Panc1 (cell line): ENCODE data around the gene SRP68. TPM values are rescaled to one million over a fixed set of nuclear protein-coding genes. Genes with fewer than 3 reads are reported as not detected.

Experiments used
- ATAC-seq: fragments of 200-7000 bp; cut with Tn5 transposase; 2 replicates; pipeline ENCODE4 v1.9.1; 2020; ENCODE audit warnings: mild to moderate bottlenecking, moderate library complexity
- BruUV-seq: library from RNA; stranded (reverse); fragments of 400-500 nt; replicated peaks from 2 replicates; lab custom pipeline; 2021; lab: Mats Ljungman, UMichigan
- CTCF ChIA-PET: fragments of 300-600 bp; sonication (Branson Sonifier 250); formaldehyde crosslinking; loops from one replicate; lab custom pipeline; 2022; ENCODE audit warnings: antibody characterized with exemption; lab: Charles Lee
- POLR2A ChIA-PET: fragments of 300-600 bp; sonication (Branson Sonifier 250); formaldehyde crosslinking; loops from one replicate; lab custom pipeline; 2022; ENCODE audit warnings: antibody characterized with exemption; lab: Charles Lee
- DNase-seq: peaks from one replicate; pipeline ENCODE4 v3.0.0-alpha.2; 2010; ENCODE audit warnings: low read depth, low spot score
- H3K27ac ChIP-seq: 2 replicates; pipeline ENCODE4 v1.5.1; 2011; ENCODE audit warnings: mild to moderate bottlenecking, low read length, inconsistent platforms
- H3K27me3 ChIP-seq: fragments of 200-500 bp; sonication (Bioruptor generic); 2 replicates; pipeline ENCODE4 v1.6.0; 2014; ENCODE audit warnings: low read length, inconsistent platforms; ENCODE audit not compliant: control insufficient read depth, insufficient read depth
- H3K36me3 ChIP-seq: fragments of 200-500 bp; sonication (Bioruptor generic); 2 replicates; pipeline ENCODE4 v1.5.1; 2014; ENCODE audit warnings: inconsistent platforms, mild to moderate bottlenecking, low read length, moderate library complexity; ENCODE audit not compliant: control insufficient read depth, insufficient read depth
- H3K4me1 ChIP-seq: 2 replicates; pipeline ENCODE4 v1.5.1; 2011; ENCODE audit warnings: inconsistent platforms, mild to moderate bottlenecking, low read length, moderate library complexity; ENCODE audit not compliant: control insufficient read depth, insufficient read depth
- H3K4me3 ChIP-seq, 2 experiments: 2 replicates each; pipeline ENCODE4 v1.5.1; 2011 to 2012; ENCODE audit warnings: low read depth in 2 of 2, low read length in 2 of 2, mild to moderate bottlenecking in 2 of 2, inconsistent platforms in 1 of 2, moderate library complexity in 1 of 2
- H3K9me3 ChIP-seq: fragments of 200-500 bp; sonication (Bioruptor generic); 2 replicates; pipeline ENCODE4 v1.5.1; 2014; ENCODE audit warnings: low read depth, mild to moderate bottlenecking, inconsistent platforms, low read length, moderate library complexity; ENCODE audit not compliant: control insufficient read depth, insufficient read depth
- POLR2AphosphoS5 ChIP-seq: IDR thresholded peaks from 2 replicates; pipeline ENCODE4 v1.6.1; 2012; ENCODE audit warnings: mild to moderate bottlenecking, low read depth, low read length, moderate library complexity
- REST ChIP-seq, 2 experiments: IDR thresholded peaks; 2 replicates each; pipeline ENCODE4 v1.6.1; 2011 to 2012; ENCODE audit warnings: low read depth in 2 of 2, control low read depth in 1 of 2, low read length in 1 of 2, mild to moderate bottlenecking in 1 of 2, moderate library complexity in 1 of 2; ENCODE audit not compliant: insufficient read depth in 1 of 2
- SIN3A ChIP-seq: IDR thresholded peaks from 2 replicates; pipeline ENCODE4 v1.6.1; 2012; ENCODE audit warnings: low read depth, mild to moderate bottlenecking, low read length, moderate library complexity, borderline replicate concordance; ENCODE audit not compliant: insufficient read depth
- TCF7L2 ChIP-seq: IDR thresholded peaks from 2 replicates; pipeline ENCODE4 v1.6.1; 2011; ENCODE audit warnings: mild to moderate bottlenecking, low read depth, low read length, inconsistent platforms
- in situ Hi-C: cut with HindIII; loops from 2 replicates; pipeline ENCODE4 v1.10.0; 2016; ENCODE audit warnings: low sequenced_read_pairs, low pct_unique_long_range_greater_than_20kb
- intact Hi-C: fragments of 100-400 bp; cut with micrococcal nuclease; formaldehyde crosslinking; loops from one replicate; pipeline ENCODE4 v1.10.0; 2022; ENCODE audit not compliant: unreplicated experiment
- total RNA-seq: library from RNA; stranded (reverse); gene quantifications from one replicate; pipeline ENCODE4 v1.2.1, GENCODE V29; 2021; ENCODE audit not compliant: unreplicated experiment
- TF ChIP-seq, protein P1 (sequence below): fragments of 450-650 bp; IDR thresholded peaks from 2 replicates; pipeline ENCODE4 v1.5.1; 2017; ENCODE audit warnings: mild to moderate bottlenecking

The SRP68 gene
- total RNA-seq, 1 experiment from 2014 or later: 100 TPM

- intact Hi-C loops (no loop called here), in situ Hi-C loops (no loop called here)
- Histone ChIP-seq H3K27ac (no peak overlapping the region), H3K4me3 (no peak overlapping the region), H3K9me3 (no peaks in the 10 kb centered on the region), H3K36me3 (0 out of 2 replicates have a peak, but pooled peaks cover 3% of the 10 kb centered on the region), H3K4me1 (peaks cover 10% of the 10 kb centered on the region), H3K27me3 (no peaks in the 10 kb centered on the region)
- TF ChIP-seq REST (IDR thresholded peaks at IDR 0.05; ENCODE audit: insufficient read depth in 1 of 2, low read depth in 2 of 2, low read length in 1 of 2) (no peak), POLR2AphosphoS5 (no peak), SIN3A (no peak), TCF7L2 (no peak)
- TF ChIP-seq, protein P1, sequence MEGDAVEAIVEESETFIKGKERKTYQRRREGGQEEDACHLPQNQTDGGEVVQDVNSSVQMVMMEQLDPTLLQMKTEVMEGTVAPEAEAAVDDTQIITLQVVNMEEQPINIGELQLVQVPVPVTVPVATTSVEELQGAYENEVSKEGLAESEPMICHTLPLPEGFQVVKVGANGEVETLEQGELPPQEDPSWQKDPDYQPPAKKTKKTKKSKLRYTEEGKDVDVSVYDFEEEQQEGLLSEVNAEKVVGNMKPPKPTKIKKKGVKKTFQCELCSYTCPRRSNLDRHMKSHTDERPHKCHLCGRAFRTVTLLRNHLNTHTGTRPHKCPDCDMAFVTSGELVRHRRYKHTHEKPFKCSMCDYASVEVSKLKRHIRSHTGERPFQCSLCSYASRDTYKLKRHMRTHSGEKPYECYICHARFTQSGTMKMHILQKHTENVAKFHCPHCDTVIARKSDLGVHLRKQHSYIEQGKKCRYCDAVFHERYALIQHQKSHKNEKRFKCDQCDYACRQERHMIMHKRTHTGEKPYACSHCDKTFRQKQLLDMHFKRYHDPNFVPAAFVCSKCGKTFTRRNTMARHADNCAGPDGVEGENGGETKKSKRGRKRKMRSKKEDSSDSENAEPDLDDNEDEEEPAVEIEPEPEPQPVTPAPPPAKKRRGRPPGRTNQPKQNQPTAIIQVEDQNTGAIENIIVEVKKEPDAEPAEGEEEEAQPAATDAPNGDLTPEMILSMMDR: no peak
- no peak for DNase-seq
- no TSS peak for BruUV-seq
- CTCF ChIA-PET: no interaction called here
- POLR2A ChIA-PET: interaction anchor here (0.7 kb wide), 1 partner anchor 82 kb away, joined by 3 read pairs; no protein-coding TSS in a partner anchor
- ATAC-seq: peak; percentile 22
Observed at GRCh38 chr17:76079956-76080767, 7.8 kb upstream of the SRP68 start.

GRCh38 chr17:76079535-76079955 lies 7.2 kb upstream of the SRP68 start:
- TF ChIP-seq SIN3A (no peak), REST (IDR thresholded peaks at IDR 0.05; ENCODE audit: insufficient read depth in 1 of 2, low read depth in 2 of 2, low read length in 1 of 2) (no peak), TCF7L2 (no peak), POLR2AphosphoS5 (no peak; the same call in 1 of the 2 replicates)
- TF ChIP-seq, protein P1: no peak
- Histone ChIP-seq H3K27ac (no peak overlapping the region), H3K27me3 (no peaks in the 10 kb centered on the region), H3K9me3 (no peaks in the 10 kb centered on the region), H3K4me1 (peaks cover 10% of the 10 kb centered on the region), H3K4me3 (no peak overlapping the region), H3K36me3 (0 out of 2 replicates have a peak, but pooled peaks cover under 1% of the 10 kb centered on the region)
- ATAC-seq: peak; percentile 23; the same call in 1 of the 2 replicates
- POLR2A ChIA-PET: no interaction called here
- intact Hi-C loops (no loop called here), in situ Hi-C loops (no loop called here)
- CTCF ChIA-PET: no interaction called here
- BruUV-seq: no TSS peak
- no peak for DNase-seq
